IPS-18a (cell line): Measurements from ENCODE around the gene MARCHF2.

Experiments used
- H3K27ac ChIP-seq: one replicate; pipeline ENCODE4 v1.5.1; 2013; ENCODE audit warnings: low read length
- H3K27me3 ChIP-seq: one replicate; pipeline ENCODE4 v1.6.1; 2013; ENCODE audit warnings: mild to moderate bottlenecking, low read length; ENCODE audit not compliant: control insufficient read depth, insufficient read depth
- H3K36me3 ChIP-seq: one replicate; pipeline ENCODE4 v1.6.1; 2013; ENCODE audit warnings: low read depth, low read length; ENCODE audit not compliant: control insufficient read depth
- H3K4me1 ChIP-seq: one replicate; pipeline ENCODE4 v1.6.1; 2013; ENCODE audit warnings: low read depth, low read length; ENCODE audit not compliant: control insufficient read depth
- H3K4me3 ChIP-seq: one replicate; pipeline ENCODE4 v1.5.1; 2013; ENCODE audit warnings: low read length
- H3K9ac ChIP-seq: one replicate; pipeline ENCODE4 v1.6.1; 2013; ENCODE audit warnings: mild to moderate bottlenecking, low read length, moderate library complexity
- H3K9me3 ChIP-seq: one replicate; pipeline ENCODE4 v1.6.1; 2013; ENCODE audit warnings: low read depth, low read length; ENCODE audit not compliant: control insufficient read depth

The MARCHF2 gene

GRCh38 chr19:8451377-8451776 lies 38.3 kb downstream of the MARCHF2 start:
- Histone ChIP-seq H3K27ac (no peak overlapping the region), H3K9me3 (no peaks in the 10 kb centered on the region), H3K4me3 (no peak overlapping the region), H3K4me1 (peaks cover 32% of the 10 kb centered on the region), H3K9ac (no peak overlapping the region), H3K36me3 (peaks cover 50% of the 10 kb centered on the region), H3K27me3 (no peaks in the 10 kb centered on the region)

GRCh38 chr19:8451885-8452284 lies 38.8 kb downstream of the MARCHF2 start:
- H3K27me3 ChIP-seq = no peaks in the 10 kb centered on the region
- no peak overlapping the region for H3K9ac ChIP-seq
- H3K9me3 ChIP-seq = no peaks in the 10 kb centered on the region
- H3K36me3 ChIP-seq = peaks cover 50% of the 10 kb centered on the region
- peaks cover 29% of the 10 kb centered on the region for H3K4me1 ChIP-seq
- H3K27ac ChIP-seq = no peak overlapping the region
- no peak overlapping the region for H3K4me3 ChIP-seq

- H3K36me3 ChIP-seq = peaks cover 51% of the 10 kb centered on the region
- H3K27me3 ChIP-seq = no peaks in the 10 kb centered on the region
- H3K9ac ChIP-seq = no peak overlapping the region
- H3K27ac ChIP-seq = no peak overlapping the region
- peaks cover 29% of the 10 kb centered on the region for H3K4me1 ChIP-seq
- H3K4me3 ChIP-seq = no peak overlapping the region
- H3K9me3 ChIP-seq = no peaks in the 10 kb centered on the region
These were observed 39.5 kb downstream of the MARCHF2 start for GRCh38 chr19:8452446-8453123.

- Histone ChIP-seq H3K36me3 (peaks cover 54% of the 10 kb centered on the region), H3K27me3 (no peaks in the 10 kb centered on the region), H3K27ac (no peak overlapping the region), H3K4me1 (peaks cover 36% of the 10 kb centered on the region), H3K9ac (no peak overlapping the region), H3K4me3 (no peak overlapping the region), H3K9me3 (no peaks in the 10 kb centered on the region)
These were observed 40.5 kb downstream of the MARCHF2 start for GRCh38 chr19:8453616-8454015.

- peaks cover 53% of the 10 kb centered on the region for H3K36me3 ChIP-seq
These were observed 41.1 kb downstream of the MARCHF2 start for GRCh38 chr19:8454218-8454617.

GRCh38 chr19:8455018-8455417 lies 41.9 kb downstream of the MARCHF2 start:
- Histone ChIP-seq H3K4me1 (peaks cover 27% of the 10 kb centered on the region), H3K9ac (no peak overlapping the region), H3K27ac (no peak overlapping the region), H3K9me3 (no peaks in the 10 kb centered on the region), H3K4me3 (no peak overlapping the region), H3K36me3 (peaks cover 61% of the 10 kb centered on the region), H3K27me3 (no peaks in the 10 kb centered on the region)

More at GRCh38 chr19:8454218-8454617, 41.1 kb downstream of the MARCHF2 start:
- no peaks in the 10 kb centered on the region for H3K27me3 ChIP-seq
- H3K9ac ChIP-seq = no peak overlapping the region
- H3K4me1 ChIP-seq = peaks cover 31% of the 10 kb centered on the region
- H3K9me3 ChIP-seq = no peaks in the 10 kb centered on the region
- H3K4me3 ChIP-seq = no peak overlapping the region
- H3K27ac ChIP-seq = no peak overlapping the region

- no peaks in the 10 kb centered on the region for H3K27me3 ChIP-seq
- peaks cover 69% of the 10 kb centered on the region for H3K36me3 ChIP-seq
- peaks cover 32% of the 10 kb centered on the region for H3K4me1 ChIP-seq
- no peak overlapping the region for H3K4me3 ChIP-seq
- H3K27ac ChIP-seq = no peak overlapping the region
- H3K9ac ChIP-seq = no peak overlapping the region
- no peaks in the 10 kb centered on the region for H3K9me3 ChIP-seq
These were observed 43.0 kb downstream of the MARCHF2 start for GRCh38 chr19:8456064-8456463.

GRCh38 chr19:8457209-8457608 lies 44.1 kb downstream of the MARCHF2 start:
- H3K4me3 ChIP-seq = no peak overlapping the region
- peaks cover 70% of the 10 kb centered on the region for H3K36me3 ChIP-seq
- H3K9ac ChIP-seq = no peak overlapping the region
- H3K9me3 ChIP-seq = no peaks in the 10 kb centered on the region
- no peak overlapping the region for H3K27ac ChIP-seq
- peaks cover 25% of the 10 kb centered on the region for H3K4me1 ChIP-seq
- no peaks in the 10 kb centered on the region for H3K27me3 ChIP-seq

GRCh38 chr19:8457827-8458226 lies 44.7 kb downstream of the MARCHF2 start:
- Histone ChIP-seq H3K27ac (no peak overlapping the region), H3K36me3 (peaks cover 71% of the 10 kb centered on the region), H3K9ac (no peak overlapping the region), H3K4me1 (peaks cover 25% of the 10 kb centered on the region), H3K9me3 (no peaks in the 10 kb centered on the region), H3K4me3 (no peak overlapping the region), H3K27me3 (no peaks in the 10 kb centered on the region)

GRCh38 chr19:8458380-8458779 lies 45.3 kb downstream of the MARCHF2 start:
- peaks cover 25% of the 10 kb centered on the region for H3K4me1 ChIP-seq
- H3K27me3 ChIP-seq = no peaks in the 10 kb centered on the region
- H3K4me3 ChIP-seq = no peak overlapping the region
- H3K36me3 ChIP-seq = peaks cover 77% of the 10 kb centered on the region
- H3K9me3 ChIP-seq = no peaks in the 10 kb centered on the region
- no peak overlapping the region for H3K9ac ChIP-seq
- H3K27ac ChIP-seq = no peak overlapping the region

- H3K4me1 ChIP-seq = peaks cover 25% of the 10 kb centered on the region
- H3K4me3 ChIP-seq = no peak overlapping the region
- H3K27ac ChIP-seq = no peak overlapping the region
- H3K9me3 ChIP-seq = no peaks in the 10 kb centered on the region
- H3K27me3 ChIP-seq = no peaks in the 10 kb centered on the region
- no peak overlapping the region for H3K9ac ChIP-seq
- H3K36me3 ChIP-seq = peaks cover 84% of the 10 kb centered on the region
These were observed 46.0 kb downstream of the MARCHF2 start for GRCh38 chr19:8459095-8459494.

- Histone ChIP-seq H3K4me1 (peaks cover 25% of the 10 kb centered on the region), H3K9ac (no peak overlapping the region), H3K9me3 (no peaks in the 10 kb centered on the region), H3K27ac (no peak overlapping the region), H3K27me3 (no peaks in the 10 kb centered on the region), H3K4me3 (no peak overlapping the region), H3K36me3 (peaks cover 86% of the 10 kb centered on the region)
These were observed 46.6 kb downstream of the MARCHF2 start for GRCh38 chr19:8459520-8460270.
